SH-SY5Y (cell line): Measurements from ENCODE around the gene TFAP2A.

Source experiments
- GATA2 ChIP-seq: IDR thresholded peaks from 2 replicates; pipeline ENCODE4 v1.6.1; 2011; ENCODE audit warnings: mild to moderate bottlenecking, low read depth, low read length
- GATA3 ChIP-seq: IDR thresholded peaks from 2 replicates; pipeline ENCODE4 v1.6.1; 2011; ENCODE audit warnings: low read depth, mild to moderate bottlenecking, low read length, moderate library complexity

Gene TFAP2A

DNA sequence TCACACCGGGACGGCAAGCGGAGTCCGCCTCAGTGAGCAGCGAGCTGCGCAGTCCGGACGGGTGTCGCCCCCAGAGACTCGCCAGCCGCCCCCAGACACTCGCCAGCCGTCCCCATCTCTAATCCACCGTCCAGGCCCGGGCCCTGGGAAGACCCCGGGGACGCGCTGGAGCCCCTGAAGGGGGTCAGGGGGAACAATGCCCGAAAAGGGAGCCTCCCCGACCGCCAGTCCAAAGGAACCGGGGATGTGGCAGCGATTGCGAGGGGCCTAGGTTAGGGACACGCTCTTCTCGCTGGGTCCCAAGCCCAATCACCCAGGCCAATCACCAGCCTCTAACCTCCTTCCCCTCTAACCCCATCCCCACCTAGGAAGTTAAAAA lies 33.1 kb downstream of the TFAP2A start:
- TF ChIP-seq GATA2 (no peak), GATA3 (no peak)

DNA sequence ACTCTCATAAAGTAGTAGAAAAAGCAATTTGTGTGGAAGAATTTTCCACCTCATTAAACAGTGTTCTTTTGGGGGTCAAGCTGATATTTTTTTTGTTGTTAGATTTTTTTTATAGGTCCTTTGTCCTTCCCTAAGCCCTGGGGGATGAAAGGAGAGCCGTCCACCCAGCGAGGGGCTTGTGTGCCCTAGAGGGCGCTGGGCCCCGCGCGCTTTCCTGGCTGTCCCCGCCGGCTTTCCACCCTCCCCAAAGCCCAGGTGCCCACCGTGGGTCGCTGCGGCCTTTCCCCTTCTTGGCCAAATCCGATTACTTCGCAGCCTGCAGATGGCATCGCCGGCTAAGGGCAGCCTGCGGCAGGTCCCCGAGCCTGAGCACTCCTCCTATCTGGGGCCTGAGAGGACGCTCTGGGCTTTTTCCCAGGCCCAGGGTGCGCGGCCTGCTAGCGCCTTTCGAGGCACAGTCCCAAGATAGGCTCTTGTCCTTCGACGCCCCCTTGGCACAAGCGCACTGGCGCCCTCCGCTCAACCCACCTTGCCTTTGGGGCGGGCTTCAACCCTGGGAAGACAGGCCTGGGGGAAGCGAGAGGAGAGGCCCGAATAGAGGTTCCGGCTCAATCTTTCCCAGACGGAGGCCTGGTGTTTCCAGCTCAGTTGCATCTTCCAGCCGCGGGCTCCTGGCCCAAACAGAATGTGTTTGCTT lies 33.6 kb downstream of the TFAP2A start:
- TF ChIP-seq GATA3 = no peak
- no peak for TF ChIP-seq GATA2

DNA sequence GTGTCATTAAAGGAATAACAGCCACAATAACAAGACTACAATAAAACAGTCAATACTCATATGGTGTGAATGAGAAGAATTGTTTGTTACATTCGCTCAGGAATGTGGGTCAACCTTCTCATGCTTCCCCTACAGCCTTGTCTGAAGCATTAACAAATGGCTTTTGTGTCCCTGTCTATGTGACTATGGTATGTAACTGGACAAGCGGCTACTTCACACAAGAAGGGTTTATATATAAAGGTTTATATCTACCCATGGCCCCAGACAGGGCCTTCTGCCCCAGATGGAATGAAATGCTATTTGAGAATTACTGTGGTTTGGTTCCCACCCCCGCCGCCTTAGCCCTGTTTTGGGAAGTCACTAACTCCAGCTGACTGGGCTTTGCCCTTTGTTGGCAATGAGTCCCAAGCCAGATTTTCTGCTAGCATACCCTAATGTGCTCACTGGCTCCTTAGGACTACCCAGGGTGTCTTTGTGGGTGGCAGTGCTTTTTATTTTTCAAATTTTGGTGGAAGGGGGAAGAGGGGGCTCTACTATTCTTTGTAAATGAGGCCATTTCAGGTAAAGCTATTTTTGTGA lies 39.4 kb downstream of the TFAP2A start:
- TF ChIP-seq GATA3 = no peak
- TF ChIP-seq GATA2 = no peak

DNA sequence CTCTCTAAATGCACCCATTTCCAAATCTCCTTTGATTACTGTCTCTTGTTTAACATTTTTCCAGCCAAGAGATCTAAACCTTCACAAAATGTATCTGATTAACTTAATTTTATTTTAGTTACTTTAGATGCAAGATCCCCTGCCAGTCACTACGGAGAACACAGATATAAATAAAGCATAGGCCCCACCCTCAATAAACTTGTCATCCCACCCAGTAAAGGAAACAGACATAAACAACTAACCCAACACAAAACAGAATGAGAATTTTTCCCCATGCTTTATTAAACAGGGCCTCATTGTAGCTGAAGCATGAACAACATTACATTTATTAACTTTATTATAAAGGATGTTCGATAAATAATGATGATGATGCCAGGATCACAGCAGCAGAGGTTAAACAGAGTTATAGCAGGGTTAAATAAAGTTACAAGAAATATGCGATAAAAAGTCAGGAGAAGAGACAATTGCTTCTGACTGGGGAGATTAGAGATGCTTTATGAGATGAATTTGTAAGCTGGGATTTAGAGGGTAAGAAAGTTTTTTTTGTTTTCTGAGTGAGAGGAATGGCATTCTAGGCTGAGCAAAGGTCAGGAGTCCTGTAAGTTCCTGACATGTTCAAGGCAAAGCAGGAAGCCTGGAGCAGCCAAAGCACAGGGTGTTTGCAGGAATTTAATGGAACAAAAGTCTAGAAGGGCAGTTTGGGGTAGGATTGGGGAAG lies 41.1 kb downstream of the TFAP2A start:
- TF ChIP-seq GATA2 (no peak), GATA3 (no peak)

DNA sequence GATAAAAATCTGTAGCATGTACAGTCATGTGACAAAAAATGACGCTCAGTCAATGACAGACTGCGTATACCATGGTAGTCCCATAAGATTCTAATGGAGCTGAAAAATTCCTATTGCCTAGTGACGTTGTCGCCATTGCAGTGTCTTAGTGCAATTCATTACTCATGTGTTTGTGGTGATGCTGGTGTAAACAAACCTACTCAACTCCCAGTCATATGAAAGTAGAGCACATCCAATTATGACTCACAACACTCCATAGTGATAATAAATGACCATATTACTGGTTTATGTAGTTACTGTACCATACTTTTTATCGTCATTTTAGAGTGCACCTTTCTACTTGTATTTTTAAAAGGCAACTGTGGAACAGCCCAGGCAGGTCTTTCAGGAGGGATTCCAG lies 45.0 kb downstream of the TFAP2A start:
- no peak for TF ChIP-seq GATA2
- no peak for TF ChIP-seq GATA3

DNA sequence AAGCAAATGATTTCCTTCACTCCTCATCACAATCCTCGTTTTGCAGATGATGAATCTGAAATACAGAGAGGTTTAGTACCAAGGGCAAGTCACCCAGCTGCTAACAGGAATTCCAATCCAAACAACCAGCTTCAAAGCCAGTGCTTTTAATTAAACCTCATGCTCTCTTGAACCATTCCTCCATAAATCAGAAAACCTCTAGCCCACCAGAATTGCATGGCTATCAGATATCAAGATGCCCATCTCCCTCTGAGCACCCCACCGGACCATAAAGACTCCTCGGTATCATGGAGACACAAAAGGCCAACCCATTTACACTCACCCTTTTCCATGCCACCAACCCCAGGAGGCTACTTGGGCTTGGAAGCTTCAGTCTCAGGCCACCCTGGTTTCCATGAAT lies 46.0 kb downstream of the TFAP2A start:
- TF ChIP-seq GATA3 (no peak), GATA2 (no peak)

DNA sequence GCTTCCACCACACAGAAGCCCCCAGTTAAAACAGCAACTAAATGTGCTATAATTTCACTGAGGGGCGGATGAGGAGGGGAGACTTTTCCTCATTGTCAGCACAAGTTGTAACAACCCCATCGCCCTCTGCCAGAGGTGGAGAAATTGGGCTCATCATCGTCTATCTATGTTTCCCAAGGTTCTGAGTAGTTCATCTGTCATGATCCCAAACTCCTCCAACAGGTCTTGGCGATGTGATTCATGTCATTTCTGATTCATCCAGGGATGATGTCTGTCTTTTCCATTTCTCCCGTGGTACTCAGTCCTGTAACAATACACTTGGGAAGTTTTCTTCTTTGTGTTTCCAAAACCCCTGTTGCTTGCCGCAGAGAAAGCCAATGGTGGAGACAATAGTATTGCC lies 51.0 kb downstream of the TFAP2A start:
- TF ChIP-seq GATA3 (no peak), GATA2 (no peak)

DNA sequence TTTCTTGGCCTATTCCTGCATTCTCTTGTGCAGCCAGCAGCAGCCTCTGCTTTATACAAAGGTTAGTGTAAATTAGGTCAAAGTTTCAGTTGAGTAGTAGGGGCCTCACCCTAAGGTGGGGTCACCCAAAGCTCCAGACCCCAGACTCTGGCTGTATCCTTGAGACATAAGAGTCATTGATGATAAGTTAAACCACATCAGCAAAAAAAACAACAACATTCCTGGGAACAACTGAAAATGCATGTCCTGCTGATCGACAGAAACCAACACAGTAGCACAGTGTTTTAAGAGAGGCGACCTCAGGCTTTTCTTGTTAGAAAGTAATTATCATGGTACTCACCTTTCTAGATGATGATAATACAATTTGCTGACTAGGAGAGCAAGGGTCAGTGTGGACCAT lies 52.6 kb downstream of the TFAP2A start:
- TF ChIP-seq GATA3 (no peak), GATA2 (no peak)

DNA sequence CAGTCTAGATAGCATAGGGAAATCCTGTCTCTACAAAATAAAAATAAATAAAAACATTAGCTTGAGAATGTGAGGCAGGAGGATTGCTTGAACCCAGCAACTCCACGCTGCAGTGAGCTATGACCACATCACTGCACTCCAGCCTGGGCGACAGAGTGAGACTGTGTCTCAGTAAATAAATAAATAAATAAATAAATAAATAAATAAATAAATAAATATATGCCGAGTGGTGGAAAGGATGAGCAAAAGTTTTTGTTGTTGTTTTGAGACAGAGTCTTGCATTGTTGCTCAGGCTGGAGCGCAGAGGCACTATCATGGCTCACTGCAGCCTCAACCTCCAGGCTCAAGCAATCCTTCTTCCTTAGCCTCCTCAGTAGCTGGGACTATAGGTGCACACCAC lies 53.4 kb downstream of the TFAP2A start:
- TF ChIP-seq GATA2 (no peak), GATA3 (no peak)

DNA sequence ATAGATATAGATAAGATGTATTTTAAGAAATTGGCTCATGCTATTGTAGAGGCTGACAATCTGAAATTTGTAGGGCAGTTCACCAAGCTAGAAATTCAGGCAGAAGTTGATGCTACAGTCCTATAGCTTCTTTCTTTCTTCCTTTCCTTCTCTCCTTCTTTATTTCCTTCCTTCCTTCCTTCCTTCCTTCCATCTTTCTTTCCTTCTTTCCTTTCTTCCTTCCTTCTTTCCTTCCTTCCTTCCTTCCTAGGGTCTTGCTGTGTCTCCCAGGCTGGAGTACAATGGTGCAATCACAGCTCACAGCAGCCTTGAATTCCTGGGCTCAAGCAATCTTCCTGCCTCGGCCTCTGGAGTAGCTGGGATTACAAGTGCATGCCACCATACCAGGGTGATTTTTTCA lies 55.3 kb downstream of the TFAP2A start:
- TF ChIP-seq GATA3 (no peak), GATA2 (no peak)

DNA sequence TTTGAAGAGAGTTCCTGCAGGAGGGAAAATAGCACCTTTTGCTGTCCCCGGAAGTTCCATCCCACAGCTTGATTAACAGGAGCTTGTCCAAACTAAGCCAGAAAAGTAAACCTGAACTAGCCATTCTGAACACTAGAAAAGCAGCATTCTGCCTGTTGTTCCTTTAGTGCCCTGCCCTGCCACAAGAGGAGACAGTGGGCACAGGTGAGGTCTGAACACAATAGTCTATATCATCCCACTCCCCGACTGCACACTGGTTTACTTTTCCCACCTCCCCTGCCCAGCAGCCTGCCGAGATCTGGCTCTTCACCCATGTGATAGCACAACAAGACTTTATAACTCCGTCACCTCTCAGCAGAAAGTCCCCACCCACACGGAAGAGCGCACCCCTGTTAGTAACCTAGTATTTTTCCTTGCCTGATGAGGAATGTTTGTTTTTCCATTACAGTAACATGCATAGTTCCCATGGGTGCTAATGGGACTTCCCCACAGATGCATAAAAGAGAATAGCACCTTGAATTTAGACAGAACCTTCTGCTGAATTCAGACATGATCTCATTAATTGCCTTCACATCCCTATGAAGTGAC lies 59.7 kb downstream of the TFAP2A start:
- TF ChIP-seq GATA2 (no peak), GATA3 (no peak)

DNA sequence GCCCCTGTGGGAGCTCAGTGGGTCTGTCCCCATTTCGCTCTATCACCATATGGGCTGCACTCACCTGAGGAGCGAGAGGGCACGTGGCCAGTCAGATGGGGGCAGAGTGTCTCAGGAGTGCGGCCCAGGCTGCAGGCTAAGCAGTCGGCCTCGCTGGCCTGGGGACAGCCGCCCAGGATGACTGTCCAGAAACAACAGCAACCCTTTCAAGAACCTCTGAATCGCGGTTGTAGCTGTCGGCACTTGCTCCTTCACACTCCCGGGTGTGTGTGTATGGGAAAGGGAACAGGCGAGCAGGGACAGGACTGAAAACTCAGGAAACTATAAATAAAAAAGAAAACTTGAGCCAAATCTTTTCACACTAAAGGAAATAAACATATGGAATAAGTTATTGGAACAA lies 63.1 kb downstream of the TFAP2A start:
- no peak for TF ChIP-seq GATA3
- TF ChIP-seq GATA2 = no peak

DNA sequence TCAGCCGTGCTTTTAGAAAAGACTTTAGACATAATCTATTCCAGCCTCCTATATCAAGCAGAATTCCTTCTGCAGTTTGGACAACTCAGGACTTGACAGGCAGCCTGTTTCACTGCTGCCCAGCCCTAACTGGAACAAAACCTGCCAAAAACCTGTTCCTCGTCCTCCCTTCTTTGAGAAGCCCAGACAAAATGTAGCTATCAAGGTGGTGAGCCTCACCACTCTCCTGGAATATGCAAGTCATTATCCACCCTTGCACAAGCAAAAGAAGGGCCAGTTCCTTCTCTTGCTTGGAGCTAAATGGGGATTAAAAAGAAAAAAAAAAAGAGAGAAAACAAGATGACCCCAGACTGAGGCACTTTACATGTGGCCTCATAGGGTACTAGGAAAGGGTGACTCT lies 64.2 kb downstream of the TFAP2A start:
- TF ChIP-seq GATA2 (no peak), GATA3 (no peak)

DNA sequence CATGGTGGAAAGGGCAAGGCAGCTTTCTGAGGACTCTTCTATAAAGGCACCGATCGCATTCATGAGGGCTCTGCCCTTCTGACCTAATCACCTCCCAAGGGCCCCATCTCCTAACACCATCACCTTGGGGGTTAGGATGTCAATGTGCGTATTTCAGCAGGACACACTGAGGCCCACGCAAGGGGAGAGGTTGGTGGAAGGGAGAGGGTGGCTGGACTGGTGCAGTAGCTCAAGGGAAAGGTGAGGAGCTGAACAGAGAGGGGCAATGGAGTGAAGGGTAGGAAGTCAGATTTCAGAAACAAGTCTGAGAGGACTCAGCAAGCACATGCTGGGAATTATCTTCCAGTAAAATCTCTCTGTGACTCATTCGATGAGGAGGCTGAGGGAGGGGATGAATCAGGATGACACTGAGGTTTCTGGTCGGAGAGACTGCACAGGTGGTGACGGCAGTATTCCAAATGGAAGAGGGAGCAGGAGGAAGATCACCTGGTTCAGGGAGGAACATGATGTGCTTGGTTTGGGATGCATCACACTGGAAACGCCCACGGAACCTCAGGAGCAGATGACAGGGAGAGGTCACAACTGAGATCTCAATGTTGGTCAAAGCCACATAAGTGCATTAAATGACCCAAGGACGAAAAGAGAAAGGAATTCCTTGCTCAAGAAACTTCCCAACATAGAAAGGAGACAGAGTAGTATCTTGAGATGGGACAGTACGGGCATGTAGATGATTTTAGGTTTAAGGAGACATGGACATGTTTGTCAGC lies 67.1 kb downstream of the TFAP2A start:
- TF ChIP-seq GATA2 = no peak
- TF ChIP-seq GATA3 = no peak
